Left hindlimb (tissue), 1 donor: Measurements from ENCODE around the gene TXLNB.
"Not testable (repeated sequence)": the region's sequence is repeated elsewhere in the genome, so short reads cannot be mapped to it uniquely, and the experiment has no call there.

ENCODE experiments used
- DNase-seq: peaks from one replicate; pipeline ENCODE4 v3.0.0-alpha.2; 2018

Gene TXLNB

DNA sequence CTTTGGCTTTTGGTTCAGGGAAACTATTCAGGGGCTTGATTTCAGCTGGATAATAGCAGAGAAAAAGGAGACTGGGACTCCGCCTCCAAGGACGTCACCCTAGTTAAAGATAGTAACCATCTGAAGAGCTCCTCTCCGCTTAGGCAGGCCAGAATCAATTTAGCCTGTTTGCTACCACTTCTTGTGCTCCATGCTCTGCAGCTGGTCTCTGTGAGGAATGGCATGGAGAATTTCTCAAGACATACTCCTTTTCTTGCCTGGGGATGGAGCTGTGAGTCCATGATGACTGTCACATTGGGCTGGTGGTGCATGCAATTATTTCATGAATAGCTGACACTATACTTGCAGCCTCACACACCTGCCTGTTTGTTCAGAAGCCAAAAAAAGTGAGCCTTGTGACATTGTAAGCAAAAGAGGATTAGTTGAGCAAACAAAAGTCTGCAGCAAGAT lies 61.4 kb downstream of the TXLNB start:
- no peak for DNase-seq

DNA sequence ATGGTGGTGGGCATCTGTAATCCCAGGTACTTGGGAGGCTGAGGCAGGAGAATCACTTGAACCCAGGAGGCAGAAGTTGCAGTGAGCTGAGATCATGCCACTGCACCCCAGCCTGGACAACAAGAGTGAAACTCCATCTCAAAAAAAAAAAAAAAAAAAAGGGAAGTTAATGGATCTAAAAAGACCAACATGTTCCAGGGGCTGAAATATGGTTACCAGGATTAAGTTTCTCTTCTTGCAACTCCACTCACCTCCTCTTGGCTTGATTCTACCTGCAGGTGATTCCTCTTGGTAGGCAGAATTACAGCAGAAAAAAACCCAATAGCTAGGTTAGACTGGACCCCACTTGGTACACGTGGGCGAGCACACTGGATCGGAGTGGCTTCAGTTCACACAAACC lies 63.4 kb downstream of the TXLNB start:
- not testable (repeated sequence) for DNase-seq

DNA sequence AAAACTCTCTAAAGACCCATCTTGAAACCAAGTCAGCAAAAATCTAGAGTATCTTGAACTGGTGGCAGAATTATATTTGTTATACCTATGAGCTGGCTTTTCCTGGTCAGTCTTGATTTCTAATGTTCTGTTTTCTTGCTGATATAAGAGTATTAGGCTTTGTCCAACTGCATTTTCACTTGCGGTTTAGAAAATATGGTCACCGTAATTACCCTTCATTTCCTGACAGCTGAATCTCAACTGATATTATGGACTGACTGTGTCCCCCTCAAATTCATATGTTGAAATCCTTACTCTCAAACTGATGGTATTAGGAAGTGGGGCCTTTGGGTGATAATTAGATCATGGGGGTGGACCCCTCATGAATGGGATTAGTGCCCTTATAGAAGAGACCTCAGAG lies 72.1 kb downstream of the TXLNB start:
- DNase-seq, result no peak

DNA sequence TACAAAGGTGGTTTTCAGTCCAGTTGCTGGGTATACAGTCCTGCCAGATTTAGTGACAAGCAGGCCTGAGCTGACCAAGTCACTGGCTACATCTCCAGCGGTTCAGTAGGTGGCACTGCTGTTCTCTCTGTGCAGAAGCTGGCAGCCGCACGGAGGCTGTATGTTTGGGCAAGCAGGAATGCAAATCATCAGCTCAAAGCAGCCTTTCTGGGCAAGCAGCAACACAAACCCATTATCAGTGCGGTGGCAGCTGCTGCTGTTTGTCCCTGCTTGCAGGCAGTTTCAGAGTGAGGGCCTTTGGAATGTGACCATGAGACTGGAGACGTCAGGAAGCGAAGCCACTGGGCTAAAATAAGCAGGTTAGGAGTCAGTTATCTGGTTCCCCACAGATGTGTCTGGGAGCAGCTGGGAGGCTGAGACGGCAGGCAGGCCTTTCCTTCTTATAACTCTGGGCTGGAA lies 72.5 kb downstream of the TXLNB start:
- DNase-seq, result peak; percentile 88

DNA sequence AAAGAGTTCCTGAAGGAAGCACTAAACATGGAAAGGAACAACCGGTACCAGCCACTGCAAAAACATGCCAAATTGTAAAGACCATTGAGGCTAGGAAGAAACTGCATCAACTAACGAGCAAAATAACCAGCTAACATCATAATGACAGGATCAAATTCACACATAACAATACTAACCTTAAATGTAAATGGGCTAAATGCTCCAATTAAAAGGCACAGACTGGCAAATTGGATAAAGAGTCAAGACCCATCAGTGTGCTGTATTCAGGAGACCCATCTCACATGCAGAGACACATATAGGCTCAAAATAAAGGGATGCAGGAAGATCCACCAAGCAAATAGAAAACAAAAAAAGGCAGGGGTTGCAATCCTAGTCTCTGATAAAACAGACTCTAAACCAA lies 79.3 kb downstream of the TXLNB start:
- not testable (repeated sequence) for DNase-seq

DNA sequence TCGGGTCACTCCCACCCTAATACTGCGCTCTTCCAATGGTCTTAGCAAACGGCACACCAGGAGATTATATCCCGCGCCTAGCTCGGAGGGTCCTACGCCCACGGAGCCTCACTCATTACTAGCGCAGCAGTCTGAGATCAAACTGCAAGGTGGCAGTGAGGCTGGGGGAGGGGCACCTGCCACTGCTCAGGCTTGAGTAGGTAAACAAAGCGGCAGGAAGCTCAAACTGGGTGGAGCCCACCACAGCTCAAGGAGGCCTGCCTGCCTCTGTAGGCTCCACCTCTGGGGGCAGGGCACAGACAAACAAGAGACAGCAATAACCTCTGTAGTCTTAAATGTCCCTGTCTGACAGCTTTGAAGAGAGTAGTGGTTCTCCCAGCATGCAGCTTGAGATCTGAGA lies 81.0 kb downstream of the TXLNB start:
- DNase-seq, result not testable (repeated sequence)

DNA sequence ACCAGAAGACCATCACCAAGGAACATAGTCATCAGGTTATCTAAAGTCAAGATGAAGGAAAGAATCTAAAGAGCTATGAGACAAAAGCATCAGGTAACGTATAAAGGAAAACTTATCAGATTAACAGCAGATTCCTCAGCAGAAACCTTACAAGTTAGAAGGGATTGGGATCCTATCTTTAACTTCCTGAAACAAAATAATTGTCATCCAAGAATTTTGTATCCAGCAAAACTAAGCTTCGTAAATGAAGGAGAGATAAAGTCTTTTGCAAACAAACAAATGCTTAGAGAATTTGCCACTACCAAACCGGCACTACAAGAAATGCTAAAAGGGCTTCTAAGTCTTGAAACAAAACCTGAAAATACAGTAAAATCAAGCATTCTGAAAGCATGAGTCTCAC lies 86.0 kb downstream of the TXLNB start:
- no peak for DNase-seq

DNA sequence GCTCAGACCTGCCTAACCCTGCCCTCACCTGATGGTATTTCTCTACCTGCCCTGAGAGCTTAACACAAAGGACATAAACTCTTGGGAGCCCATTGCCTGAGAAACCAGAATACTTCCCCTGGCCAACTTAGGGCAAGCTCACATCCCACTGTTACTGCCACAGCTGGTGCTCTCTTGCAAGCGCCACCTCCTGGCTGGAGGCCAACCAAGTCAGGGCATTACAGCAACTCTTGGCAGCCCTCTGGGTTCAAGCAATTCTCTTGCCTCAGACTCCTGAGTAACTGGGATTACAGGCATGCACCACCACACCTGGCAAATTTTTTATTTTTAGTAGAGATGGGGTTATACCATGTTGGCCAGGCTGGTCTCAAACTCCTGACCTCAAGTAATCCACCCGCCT lies 86.8 kb downstream of the TXLNB start:
- no peak for DNase-seq

DNA sequence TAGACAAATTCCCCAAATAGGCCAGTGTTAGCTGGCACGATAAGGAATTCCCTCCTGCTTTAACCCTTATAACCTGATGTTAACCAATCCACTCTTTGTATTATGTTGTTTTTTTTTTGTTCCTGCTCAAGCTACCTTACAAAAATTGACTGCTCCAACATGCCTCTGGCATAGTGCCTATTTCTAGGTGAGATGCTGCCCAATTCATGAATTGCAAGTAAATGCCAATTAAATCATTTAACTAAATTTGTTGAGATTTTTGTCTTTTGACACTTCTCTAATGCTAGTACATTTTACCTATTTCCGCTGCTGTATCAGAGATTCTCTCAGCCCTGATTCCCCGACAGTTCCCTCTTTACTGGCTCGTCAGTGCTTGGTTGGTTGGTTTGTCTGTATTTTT lies 90.4 kb downstream of the TXLNB start:
- DNase-seq, result no peak

DNA sequence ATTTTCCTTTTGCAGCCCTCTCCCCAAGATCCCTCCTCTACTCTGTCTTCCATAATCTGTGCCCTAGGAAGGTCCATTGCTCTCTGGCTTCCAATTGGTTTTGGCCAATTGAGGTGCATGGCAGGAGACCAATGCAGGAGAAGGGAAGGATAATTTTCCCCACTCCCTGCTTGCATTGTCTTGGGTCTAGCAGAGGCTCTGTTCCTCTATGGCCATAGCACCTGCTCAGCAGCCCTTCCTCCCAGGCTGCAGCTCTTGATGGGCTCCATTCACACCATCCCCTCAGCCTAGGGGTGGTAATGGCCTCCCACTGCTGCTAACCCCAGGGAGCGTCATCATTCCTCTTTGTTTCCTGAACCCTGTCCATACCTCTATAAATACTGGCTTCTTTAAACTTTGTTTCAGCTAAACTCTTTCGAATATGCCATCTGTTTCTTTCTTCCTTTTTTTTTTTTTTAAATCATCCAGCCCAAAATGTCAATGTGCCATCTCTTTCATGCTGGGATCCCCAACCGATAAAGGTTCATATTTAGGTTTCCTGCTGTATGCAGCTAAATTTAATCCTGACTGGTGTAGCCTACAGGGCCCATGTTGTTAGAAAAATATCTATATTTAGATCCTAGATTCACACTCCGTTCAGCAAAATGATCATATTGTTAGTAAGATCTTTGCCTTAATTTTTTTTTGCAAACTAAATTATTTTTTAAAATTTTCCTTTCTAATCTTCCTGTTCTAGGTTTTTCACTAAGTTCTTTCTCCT lies 93.1 kb downstream of the TXLNB start:
- no peak for DNase-seq

DNA sequence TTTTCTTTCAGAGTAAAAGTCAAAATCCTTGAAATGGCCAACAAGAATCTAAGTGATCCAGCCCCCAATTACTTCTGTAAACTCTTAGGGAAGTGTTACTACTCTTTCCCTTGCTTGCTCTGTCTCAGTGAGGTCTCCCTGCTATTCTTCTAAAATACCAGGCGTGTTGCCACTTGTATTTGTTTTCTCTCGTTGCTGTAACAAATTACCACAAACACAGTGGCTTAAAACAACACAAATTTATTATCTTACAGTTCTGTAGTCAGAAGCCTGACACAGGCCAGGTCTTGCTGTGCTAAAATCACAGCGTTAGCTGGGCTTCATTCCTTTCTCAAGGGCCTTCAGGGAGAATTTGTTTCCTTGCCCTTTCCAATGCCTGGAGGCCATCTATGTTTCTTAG lies 97.1 kb downstream of the TXLNB start:
- DNase-seq, result no peak
